GM21515 (cell line): Measurements from ENCODE around the gene PTGIS.

ENCODE experiments used
- ATAC-seq: cut with Tn5 transposase; IDR thresholded peaks from one replicate; pipeline ENCODE4 v1.9.1; 2021; ENCODE audit not compliant: unreplicated experiment

PTGIS gene

GRCh38 chr20:49560646-49561045, 7.3 kb downstream of the PTGIS start:
- no peak for ATAC-seq

GRCh38 chr20:49560186-49560585, 7.8 kb downstream of the PTGIS start:
- no peak for ATAC-seq

- ATAC-seq: no peak
Measured at GRCh38 chr20:49559411-49560081, 8.4 kb downstream of the PTGIS start.

GRCh38 chr20:49558826-49559225, 9.1 kb downstream of the PTGIS start:
- ATAC-seq: no peak

GRCh38 chr20:49557449-49557848, 10.5 kb downstream of the PTGIS start:
- no peak for ATAC-seq

- ATAC-seq: no peak
Measured at GRCh38 chr20:49556621-49557020, 11.3 kb downstream of the PTGIS start.

- ATAC-seq: no peak
Measured at GRCh38 chr20:49549801-49550551, 18.0 kb downstream of the PTGIS start.

- no peak for ATAC-seq
Measured at GRCh38 chr20:49548371-49548947, 19.5 kb downstream of the PTGIS start.

GRCh38 chr20:49545572-49545971, 22.4 kb downstream of the PTGIS start:
- ATAC-seq: no peak

GRCh38 chr20:49544535-49544934, 23.4 kb downstream of the PTGIS start:
- no peak for ATAC-seq

GRCh38 chr20:49543858-49544437, 24.0 kb downstream of the PTGIS start:
- no peak for ATAC-seq

GRCh38 chr20:49543071-49543857, 24.7 kb downstream of the PTGIS start:
- ATAC-seq: no peak

- no peak for ATAC-seq
Measured at GRCh38 chr20:49542514-49542991, 25.4 kb downstream of the PTGIS start.

- ATAC-seq: no peak
Measured at GRCh38 chr20:49541733-49542513, 26.0 kb downstream of the PTGIS start.

GRCh38 chr20:49540687-49541435, 27.1 kb downstream of the PTGIS start:
- no peak for ATAC-seq

- no peak for ATAC-seq
Measured at GRCh38 chr20:49540232-49540620, 27.7 kb downstream of the PTGIS start.

- ATAC-seq: no peak
Measured at GRCh38 chr20:49539481-49540231, 28.3 kb downstream of the PTGIS start.

- no peak for ATAC-seq
Measured at GRCh38 chr20:49538950-49539349, 29.0 kb downstream of the PTGIS start.

GRCh38 chr20:49534255-49534712, 33.7 kb downstream of the PTGIS start:
- no peak for ATAC-seq
